HG03432 (cell line): Measurements from ENCODE around the gene POLR3GL.

Source experiments
- ATAC-seq: cut with Tn5 transposase; IDR thresholded peaks from one replicate; pipeline ENCODE4 v1.9.1; 2021; ENCODE audit warnings: mild to moderate bottlenecking, moderate library complexity; ENCODE audit not compliant: unreplicated experiment

Gene POLR3GL

DNA sequence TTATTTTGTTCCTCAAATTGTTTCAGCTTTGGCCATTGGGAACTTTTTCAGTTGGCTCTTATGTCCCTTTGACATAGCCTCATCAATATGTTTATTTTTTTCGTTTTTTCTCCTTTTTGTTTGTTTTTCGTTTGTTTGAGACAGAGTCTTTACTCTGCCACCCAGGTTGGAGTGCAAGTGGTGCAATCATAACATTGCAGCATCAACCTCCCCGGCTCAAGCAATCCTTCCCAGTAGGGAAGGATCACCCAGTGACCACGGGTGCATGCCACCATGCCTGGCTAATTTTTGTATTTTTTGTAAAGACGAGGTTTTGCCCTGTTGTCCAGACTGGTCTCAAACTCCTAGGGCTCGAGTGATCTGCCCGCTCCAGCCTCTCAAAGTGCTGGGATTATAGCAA, 8.1 kb downstream of the POLR3GL start:
- no peak for ATAC-seq

DNA sequence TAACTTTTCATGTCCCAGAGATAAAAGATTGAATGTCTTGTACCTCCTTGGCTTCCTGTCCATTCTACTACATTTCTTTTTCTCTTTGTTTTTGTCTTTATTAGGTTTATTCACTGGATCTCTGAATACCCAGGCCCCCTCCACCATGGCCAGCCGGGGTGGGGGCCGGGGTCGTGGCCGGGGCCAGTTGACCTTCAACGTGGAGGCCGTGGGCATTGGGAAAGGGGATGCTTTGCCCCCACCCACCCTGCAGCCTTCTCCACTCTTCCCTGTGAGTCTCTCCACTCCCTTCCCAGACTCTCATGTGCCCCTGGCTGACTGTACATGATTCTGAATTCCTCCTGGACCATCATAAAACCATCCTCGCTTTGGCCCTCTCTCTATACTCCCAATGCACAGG, 10.2 kb downstream of the POLR3GL start:
- ATAC-seq, result no peak

DNA sequence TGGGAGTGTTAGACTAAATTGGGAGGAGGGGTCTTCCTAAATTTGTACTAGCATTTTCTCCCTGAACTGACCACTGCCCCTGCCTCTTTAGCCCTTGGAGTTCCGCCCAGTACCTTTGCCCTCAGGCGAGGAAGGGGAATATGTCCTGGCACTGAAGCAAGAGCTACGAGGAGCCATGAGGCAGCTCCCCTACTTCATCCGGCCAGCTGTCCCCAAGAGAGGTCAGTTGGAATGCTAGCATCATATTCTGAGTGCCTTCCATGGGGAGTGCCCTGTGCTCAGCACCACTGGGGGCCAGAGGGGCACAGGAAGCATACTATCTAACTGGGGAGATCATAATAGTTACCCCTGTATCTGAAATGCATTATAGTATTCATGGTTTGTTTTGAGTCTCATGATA, 10.7 kb downstream of the POLR3GL start:
- ATAC-seq, result no peak

DNA sequence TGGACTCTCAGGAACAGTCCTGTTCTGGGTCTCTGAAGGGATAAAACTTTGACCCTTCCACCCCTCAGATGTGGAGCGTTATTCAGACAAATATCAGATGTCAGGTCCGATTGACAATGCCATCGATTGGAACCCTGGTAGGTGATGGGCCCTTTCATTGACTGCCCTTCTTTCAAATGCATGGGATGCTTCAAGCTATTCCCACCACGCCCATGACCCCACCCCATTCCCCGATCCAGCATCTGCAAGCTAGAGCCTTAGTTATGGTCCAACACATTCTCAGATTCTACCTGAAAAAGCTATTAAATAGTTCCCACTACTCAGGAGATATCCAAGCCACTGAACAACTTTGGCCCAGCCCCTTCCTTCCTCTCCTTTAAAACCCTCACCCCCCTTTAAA, 12.5 kb downstream of the POLR3GL start:
- ATAC-seq, result no peak

DNA sequence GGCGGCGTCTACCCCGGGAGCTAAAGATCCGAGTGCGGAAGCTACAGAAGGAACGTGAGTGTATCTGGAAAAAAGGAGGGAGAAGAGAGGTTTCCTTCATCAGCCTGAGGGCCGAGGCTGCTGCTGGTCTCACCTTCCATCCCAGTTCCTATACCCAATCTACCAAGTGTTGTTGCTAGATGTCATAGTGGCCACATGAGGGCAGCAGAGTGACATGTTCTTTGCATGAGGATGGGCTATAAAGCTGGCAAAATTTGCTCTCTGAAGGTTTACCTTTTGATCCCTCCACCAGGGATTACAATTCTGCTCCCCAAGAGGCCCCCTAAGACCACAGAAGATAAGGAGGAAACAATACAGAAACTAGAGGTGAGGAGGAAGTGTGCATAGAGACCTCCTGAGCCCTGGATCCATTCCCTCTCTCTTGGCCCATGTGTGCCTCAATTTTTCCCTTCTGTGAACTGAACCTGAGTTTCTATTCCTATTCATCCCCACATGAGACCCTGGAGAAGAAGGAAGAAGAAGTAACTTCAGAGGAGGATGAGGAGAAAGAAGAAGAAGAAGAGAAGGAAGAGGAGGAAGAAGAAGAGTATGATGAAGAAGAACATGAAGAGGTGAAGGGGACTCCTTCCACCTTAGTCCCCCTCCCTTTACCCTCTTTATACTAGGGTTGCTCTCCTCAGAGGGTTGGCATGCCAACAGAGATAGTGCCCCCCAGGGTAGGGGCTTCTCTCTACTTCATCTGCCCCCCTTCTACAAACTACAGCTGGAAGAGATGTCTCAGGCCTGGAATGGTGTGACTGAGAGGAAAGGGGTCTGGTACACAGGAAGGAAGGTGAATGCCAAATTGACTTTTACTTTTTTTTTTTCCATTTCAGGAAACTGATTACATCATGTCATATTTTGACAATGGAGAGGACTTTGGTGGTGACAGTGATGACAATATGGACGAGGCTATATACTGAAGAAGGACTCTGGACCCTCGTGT, 13.3 kb downstream of the POLR3GL start:
- no peak for ATAC-seq

DNA sequence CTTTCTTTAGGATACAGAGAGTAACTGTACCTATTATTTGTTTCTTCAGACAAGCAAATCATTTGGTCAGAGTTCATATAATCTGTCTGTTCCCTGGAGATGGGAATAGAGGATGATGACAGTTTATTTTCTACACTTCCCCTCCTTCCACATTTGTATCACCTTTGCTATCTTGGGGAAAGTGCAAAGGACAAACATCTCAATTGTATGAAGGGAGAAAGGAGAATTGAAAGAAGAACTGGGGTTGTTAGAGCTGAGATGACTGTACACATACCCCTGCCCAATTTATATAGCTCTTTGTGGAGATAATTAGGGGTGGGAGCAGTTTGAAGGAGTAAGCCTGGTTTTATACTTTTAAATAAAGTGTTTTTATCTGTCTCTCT, 14.0 kb downstream of the POLR3GL start:
- no peak for ATAC-seq

DNA sequence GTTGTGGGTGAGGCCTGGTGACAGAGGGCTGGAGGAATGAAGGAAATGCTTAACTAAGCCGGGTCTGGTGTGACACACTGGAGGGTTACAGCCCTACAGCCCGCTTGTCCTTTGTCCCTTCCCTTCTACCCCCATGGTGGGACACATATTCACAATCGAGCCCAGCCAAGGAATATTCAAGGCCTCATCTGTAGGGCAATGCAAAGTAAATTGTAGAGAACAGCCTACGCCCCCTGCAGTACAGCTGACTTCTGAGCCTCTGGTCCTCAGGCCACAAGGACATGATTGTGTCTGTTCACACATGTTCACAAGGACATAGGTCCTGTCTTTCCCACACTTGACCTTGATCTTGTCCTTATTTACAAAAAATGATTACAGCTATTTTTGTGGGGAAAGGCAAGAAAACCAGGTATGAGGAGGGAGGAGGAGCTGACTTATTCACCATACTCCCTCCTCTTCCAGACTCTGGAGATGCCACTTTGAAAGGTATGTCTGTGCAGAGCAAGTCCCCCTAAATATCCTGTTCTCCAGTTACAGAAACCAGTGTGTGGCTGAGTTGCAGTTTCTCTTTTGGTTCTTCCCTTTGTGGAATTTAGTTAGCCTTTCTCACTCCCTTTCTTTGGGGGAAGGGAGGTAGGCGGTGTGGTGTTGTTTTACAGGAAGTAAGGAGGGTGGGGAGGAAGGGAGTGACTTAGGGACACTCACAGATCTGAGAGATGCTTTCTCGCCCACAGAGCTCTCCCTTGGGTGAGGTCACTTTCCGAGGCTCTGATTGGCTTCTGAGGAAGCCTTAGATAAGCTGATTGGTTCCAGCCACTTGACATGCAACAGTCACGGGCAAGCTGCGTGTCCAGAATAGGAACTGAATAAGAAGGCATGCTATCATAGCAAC, 14.6 kb downstream of the POLR3GL start:
- ATAC-seq, result peak; percentile 91

DNA sequence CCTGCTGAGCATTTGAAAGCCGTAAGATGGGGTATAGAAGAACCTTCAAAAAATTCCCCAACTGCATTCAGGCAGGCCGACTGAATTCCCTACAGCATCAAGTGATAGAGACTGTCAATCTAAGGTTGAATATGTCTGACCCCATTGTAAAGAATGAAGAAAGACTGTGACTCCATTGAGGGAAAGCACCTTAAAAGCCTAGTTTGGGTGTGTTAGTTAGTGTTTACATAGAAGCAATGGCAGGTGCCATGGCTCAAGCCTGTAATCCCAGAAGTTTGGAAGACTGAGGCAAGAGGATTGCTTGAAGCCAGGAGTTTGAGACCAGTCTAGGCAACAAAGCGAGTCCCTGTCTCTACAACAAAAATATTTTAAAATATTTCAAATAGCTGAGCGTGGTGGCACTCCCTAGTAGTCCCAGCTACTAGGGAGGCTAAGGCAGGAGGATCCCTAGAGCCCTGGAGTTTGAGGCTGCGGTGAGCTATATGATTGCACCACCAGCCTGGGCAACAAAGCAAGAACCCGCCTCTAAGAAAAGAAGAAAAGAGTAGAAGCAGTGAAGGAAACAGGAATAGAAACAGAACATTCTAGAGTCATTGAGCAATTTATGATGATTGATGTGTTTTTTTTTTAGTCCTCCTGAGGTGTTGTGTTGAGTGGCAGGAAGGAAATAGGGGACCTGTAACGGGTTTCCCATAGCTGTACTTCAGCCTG, 15.4 kb downstream of the POLR3GL start:
- ATAC-seq, result peak; percentile 30

DNA sequence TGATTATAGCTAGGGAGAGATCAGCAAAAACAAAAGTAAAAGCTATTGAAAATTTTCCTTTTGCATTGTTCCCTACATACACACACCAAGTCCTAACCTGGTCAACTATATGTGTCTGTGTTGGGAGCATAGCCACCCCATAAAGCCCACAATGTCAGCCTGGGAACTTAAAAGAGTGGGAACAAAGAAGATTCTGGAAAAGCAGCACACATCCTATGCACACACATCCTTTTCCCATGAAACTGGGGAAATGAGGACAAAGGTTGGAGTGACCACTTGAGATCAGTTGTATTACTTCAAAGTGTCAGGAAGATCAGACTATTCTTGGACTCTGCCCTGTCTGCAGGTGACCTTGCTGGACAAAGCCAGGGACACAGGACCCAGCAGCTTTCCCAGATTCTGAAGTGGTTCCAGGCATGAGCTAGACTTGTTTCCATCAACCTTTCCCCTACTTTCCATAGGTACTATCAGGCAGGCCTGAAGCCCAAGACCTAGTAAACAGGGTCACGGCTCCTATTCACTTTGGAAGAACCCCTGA, 16.0 kb downstream of the POLR3GL start:
- ATAC-seq, result no peak

DNA sequence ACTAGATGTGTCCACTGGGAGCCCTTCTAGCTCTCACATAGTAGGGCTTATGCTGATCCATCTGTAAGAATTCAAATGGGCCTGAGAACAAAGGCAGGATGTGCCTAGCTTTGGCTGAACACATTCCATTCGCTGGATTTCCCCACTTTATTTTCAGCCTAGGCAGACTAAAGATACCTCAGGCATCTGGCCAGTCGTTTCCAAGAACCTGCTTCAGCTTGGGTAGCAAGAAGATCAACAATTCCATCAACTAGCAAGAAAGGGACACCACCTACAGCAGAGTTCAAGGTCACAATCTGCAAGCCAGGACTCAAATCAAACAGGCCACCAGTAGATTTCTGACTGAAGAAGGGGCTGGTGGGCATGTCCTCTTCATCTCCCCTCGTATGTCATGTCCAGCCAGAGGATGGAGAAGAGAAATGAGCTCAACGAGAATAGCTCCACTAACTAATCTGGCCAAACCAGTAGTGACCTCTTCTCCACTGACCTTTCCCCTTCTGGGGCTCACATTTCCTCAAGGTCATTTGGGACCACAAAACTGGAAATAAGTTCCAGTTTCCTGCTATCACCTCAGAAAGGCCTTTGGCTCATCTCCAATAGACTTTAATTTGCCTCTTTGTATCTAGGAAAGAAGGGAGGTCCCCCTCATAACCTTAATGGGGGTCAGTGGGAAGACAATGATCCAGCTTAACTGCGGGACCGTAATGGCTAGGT, 17.7 kb downstream of the POLR3GL start:
- no peak for ATAC-seq

DNA sequence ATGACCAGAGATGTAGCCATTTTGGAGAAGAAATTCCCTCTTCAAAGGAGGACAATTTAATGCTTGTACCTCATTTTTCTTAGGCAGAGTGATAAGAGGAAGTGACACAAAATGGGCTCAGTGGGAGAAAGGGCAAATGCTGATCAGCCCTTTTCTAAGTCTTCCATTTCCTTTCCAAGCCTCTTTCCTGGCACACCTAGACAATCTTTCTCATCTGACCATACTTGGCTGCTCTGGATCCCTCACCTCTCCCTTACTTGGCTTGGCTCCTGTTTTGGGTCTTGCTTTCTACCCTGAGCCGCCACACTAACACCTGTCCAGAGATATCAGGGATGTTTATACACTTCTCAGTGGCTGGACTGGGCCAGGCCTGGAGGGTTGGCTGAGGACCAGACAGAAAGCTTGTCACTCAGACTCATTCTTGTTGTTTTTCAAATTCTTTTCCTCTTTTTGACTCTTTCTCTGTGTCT, 18.8 kb downstream of the POLR3GL start:
- no peak for ATAC-seq

DNA sequence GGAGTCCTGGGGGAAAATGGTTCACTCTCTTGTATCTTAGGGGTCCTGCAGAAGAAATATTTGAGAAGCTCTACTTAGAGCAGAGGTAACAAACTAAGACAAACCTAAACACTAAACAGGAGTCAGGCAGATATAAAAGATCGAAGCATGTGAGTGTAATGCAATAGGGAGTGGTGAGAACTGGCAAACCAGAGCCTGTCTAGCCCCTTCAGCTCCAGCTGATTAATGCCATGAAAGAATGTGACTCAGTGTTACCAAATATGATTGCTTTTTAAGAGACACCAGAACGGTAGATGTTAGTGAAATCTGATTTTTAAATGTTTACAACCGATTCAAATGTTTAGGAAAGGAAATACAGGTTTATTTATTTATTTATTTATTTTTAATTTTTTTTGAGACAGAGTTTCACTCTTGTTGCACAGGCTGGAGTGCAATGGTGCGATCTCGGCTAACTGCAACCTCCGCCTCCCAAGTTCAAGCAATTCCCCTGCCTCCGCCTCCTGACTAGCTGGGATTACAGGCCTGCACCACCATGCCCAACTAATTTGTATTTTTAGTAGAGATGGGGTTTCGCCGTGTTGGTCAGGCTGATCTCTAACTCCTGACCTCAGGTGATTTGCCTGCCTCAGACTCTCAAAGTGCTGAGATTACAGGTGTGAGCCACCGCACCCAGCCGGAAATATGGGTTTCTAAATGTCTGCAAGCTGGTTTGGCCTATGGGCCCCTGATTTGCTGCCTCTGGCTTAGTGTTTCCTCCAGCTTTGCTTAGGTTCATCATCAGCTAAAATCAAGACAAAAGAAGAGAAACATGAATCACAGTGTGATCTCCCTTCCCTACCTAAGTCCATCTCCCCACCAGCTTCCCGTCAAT, 19.7 kb downstream of the POLR3GL start:
- no peak for ATAC-seq

DNA sequence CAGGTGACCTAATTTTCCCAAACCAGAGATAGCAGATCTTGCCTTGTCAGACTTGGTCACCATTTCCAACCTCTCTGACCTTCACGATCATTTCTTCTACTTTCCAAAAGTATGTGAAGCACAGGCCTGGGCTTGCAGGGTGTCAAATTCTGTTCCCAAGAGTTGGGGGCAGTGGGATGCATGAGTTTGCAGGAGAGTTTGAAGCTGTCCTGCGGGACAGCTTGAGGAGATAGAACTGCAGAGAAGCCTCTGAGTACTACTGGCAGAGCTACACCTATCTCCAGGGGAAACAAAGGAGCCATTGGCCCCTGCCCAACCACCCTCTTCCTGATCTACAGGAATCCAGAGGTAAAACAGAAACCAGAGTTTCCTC, 20.6 kb downstream of the POLR3GL start:
- ATAC-seq, result no peak

DNA sequence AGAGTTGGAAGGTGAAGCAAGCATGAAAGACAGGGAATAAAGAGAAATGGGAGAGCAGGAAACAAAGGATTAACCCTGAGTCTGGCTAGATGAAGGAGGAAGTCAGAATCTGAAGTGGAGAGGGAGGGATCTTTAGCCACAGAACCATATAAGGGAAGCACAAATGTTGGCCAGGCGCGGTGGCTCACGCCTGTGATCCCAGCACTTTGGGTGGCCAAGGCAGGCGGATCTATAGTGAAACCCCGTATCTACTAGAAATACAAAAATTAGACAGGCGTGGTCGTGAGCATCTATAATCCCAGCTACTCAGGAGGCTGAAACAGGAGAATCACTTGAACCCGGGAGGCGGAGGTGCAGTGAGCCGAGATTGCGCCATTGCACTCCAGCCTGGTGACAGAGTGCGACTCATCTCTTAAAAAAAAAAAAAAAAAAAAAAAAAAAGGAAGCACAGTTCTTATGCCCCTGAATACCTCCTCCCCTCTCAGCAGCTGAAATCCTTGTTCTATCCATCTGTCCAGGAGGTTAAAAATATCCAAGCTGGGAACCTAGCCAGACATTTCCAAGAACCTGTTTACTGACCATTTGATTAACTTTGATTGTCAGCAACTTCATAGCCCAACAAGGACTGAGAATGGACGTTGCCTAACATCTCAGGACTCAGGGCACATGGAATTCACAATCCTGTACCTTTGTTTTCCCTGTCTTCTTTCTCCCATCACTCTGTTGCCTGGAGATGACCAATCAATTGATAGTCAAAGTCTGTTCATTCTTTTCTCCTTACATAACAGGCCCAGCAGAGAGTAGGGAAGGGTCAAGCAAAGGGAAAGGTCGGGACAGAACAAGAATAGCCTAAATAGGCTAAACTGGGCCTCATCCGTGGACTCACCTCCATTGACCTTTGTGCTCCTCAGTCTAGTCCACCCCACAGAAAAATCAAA, 21.3 kb downstream of the POLR3GL start:
- no peak for ATAC-seq

DNA sequence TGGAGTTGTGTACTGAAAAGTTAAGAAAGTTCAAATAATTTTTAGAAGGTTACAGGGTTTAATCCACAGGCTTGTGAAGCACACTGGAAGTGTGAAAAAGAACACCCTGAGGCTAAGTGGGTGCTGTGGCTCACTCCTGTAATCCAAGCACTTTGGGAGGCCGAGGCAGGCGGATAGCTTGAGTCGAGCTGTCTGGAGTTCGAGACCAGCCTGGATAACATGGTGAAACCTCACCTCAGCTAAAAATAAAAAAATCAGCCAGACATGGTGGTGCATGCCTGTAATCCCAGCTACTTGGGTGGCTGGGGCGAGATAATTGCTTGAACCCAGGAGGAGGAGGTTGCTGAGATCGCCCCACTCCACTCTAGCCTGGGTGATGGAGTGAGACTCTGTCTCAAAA, 22.1 kb downstream of the POLR3GL start:
- no peak for ATAC-seq

DNA sequence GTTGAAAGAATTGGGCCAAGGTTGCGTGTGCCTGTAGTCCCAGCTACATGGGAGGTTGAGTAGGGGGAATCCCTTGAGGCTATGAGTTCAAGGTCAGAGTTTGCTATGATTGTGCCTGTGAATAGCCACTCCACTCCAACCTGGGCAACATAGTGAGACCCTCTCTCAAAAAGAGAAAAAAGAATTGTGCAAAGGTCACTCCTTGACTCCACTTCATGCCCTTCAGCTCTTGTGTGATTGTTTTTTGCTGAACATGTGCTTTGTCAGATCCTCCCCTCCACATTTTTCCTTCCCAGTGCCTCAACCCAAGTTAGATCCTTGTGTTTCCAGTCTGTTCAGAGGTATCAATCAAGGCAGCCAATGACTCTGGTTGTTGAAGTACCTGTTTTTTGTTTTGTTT, 23.4 kb downstream of the POLR3GL start:
- ATAC-seq, result no peak

DNA sequence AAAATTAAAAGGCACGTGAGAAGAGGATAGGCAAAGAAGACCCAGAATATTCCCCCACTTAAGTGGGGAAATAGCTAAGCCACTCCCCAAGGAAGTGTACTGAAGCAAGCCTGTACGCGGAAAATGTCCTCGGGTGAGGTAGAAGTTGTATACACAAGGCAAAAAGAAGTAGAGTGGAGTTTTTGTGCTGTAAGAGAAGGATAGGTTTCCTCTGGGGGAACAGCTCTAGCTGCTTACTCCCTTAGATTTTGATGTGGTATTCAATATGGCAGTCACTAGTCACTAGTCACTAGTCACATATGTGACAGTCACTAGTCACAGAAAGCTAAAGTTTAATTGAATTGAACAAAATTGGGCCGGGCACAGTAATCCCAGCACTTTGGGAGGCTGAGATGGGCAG, 24.3 kb downstream of the POLR3GL start:
- no peak for ATAC-seq

DNA sequence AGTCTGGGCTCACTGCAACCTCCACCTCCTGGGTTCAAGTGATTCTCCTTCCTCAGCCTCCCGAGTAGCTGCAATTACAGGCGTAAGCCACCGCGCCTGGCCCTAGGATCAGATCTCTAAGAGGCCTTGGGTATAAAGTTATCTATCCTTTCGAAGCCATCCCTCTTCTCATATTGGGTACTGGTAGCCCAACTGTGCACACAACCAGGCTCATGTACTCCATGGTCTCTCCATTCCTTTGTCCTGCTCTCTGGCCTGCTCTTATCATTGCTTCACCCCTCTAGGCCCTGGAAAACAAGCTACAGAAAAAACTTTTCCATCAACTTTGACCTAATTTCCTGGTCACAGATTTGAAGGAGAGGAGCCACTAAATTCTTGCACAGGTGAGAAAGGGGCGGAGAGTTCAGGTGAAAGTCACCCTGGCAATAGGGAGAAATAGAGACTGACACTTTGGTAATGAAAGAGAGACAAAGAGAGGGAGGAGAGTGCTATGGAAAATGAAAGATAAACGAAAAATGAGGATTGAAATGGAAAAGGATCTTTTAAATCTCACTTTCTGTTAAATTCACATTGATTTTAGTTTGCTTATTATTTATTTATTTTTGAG, 25.9 kb downstream of the POLR3GL start:
- no peak for ATAC-seq
